K562 (cell line): Measurements from ENCODE around the gene LSS. TPM values are rescaled to one million over a fixed set of nuclear protein-coding genes. Genes with fewer than 3 reads are reported as not detected.
A peak's percentile ranks its signal among the peaks of the same experiment; 100 is the strongest.

Experiments
- AFF4 ChIP-seq: sonication (generic); formaldehyde crosslinking; IDR thresholded peaks from 2 replicates; pipeline ENCODE4 v1.8.0; 2023; ENCODE audit warnings: mild to moderate bottlenecking, missing genetic modification reagents
- C11orf30 ChIP-seq: fragments of 450-650 bp; IDR thresholded peaks from 2 replicates; pipeline ENCODE4 v1.6.1; 2016; ENCODE audit warnings: low read depth, mild to moderate bottlenecking
- ETV1 ChIP-seq: fragments of 450-650 bp; conservative IDR thresholded peaks from 2 replicates; pipeline ENCODE4 v1.6.1; 2016; ENCODE audit warnings: missing genetic modification characterization, control low read depth, low read depth, missing compliant biosample characterization
- HMBOX1 ChIP-seq: sonication (generic); IDR thresholded peaks from 2 replicates; pipeline ENCODE4 v1.6.1; 2016
- LARP7 ChIP-seq: fragments of 450-650 bp; IDR thresholded peaks from 2 replicates; pipeline ENCODE4 v1.6.1; 2016
- MYC ChIP-seq, 2 experiments: fragments of 250-450 bp in 1 of 2; sonication (Bioruptor Pico) in 1 of 2; IDR thresholded peaks; 2 replicates each; pipeline versions ENCODE4 v1.5.1 to v1.6.1; 2012 to 2021; ENCODE audit warnings: low read depth in 2 of 2, borderline replicate concordance in 1 of 2, improper control_type of control experiment in 1 of 2, low read length in 1 of 2, mild to moderate bottlenecking in 1 of 2, moderate library complexity in 1 of 2
- NCOR1 ChIP-seq: fragments of 450-650 bp; IDR thresholded peaks from 2 replicates; pipeline ENCODE4 v1.6.1; 2016; ENCODE audit warnings: mild to moderate bottlenecking, moderate library complexity
- NFIC ChIP-seq: fragments of 450-650 bp; IDR thresholded peaks from 2 replicates; pipeline ENCODE4 v1.6.1; 2017; ENCODE audit warnings: mild to moderate bottlenecking, inconsistent platforms
- NR2C1 ChIP-seq, 2 experiments: fragments of 450-650 bp; IDR thresholded peaks; 2 replicates each; pipeline ENCODE4 v1.6.1; 2017; ENCODE audit warnings: mild to moderate bottlenecking in 2 of 2, antibody characterized with exemption in 1 of 2, inconsistent platforms in 1 of 2, missing compliant biosample characterization in 1 of 2, missing genetic modification characterization in 1 of 2
- NUFIP1 ChIP-seq: fragments of 450-650 bp; IDR thresholded peaks from 2 replicates; pipeline ENCODE4 v1.6.1; 2018; ENCODE audit not compliant: partially characterized antibody
- RHOXF2B ChIP-seq: fragments of 250-450 bp; sonication (Bioruptor Pico); conservative IDR thresholded peaks from 2 replicates; pipeline ENCODE4 v1.5.1; 2021
- SPI1 ChIP-seq: IDR thresholded peaks from 2 replicates; pipeline ENCODE4 v1.6.1; 2011; ENCODE audit warnings: low read depth, low read length, control low read depth, borderline replicate concordance
- SUPT5H ChIP-seq: fragments of 450-650 bp; IDR thresholded peaks from 2 replicates; pipeline ENCODE4 v1.6.1; 2016
- TOE1 ChIP-seq, 2 experiments: fragments of 450-650 bp in 1 of 2; sonication (generic) in 1 of 2; formaldehyde crosslinking in 1 of 2; IDR thresholded peaks; 2 replicates each; pipeline versions ENCODE4 v1.7.1 to v1.8.0; 2016 to 2022; ENCODE audit warnings: borderline replicate concordance in 2 of 2, mild to moderate bottlenecking in 2 of 2, antibody characterized with exemption in 1 of 2, inconsistent platforms in 1 of 2, low read depth in 1 of 2, missing genetic modification reagents in 1 of 2, moderate library complexity in 1 of 2
- UBTF ChIP-seq, 2 experiments: IDR thresholded peaks; 2 replicates each; pipeline ENCODE4 v1.6.1; 2012; ENCODE audit warnings: improper control_type of control experiment in 2 of 2, low read depth in 2 of 2, low read length in 2 of 2, borderline replicate concordance in 1 of 2
- XRCC5 ChIP-seq: fragments of 200-400 bp; formaldehyde crosslinking; IDR thresholded peaks from 2 replicates; pipeline ENCODE4 v1.6.1; 2017; ENCODE audit warnings: low read depth, mild to moderate bottlenecking, low read length
- ZBTB1 ChIP-seq: sonication (generic); formaldehyde crosslinking; IDR thresholded peaks from 2 replicates; pipeline ENCODE4 v1.8.1; 2023; ENCODE audit warnings: missing genetic modification reagents, low read depth, mild to moderate bottlenecking, borderline replicate concordance
- ZNF398 ChIP-seq: fragments of 250-450 bp; sonication (Bioruptor Pico); IDR thresholded peaks from 2 replicates; pipeline ENCODE4 v1.8.0; 2021; ENCODE audit warnings: moderate library complexity, mild to moderate bottlenecking, inconsistent platforms
- polyA plus RNA-seq, 8 experiments: library from polyadenylated mRNA; depleted of rRNA in 4 of 8; stranded (reverse) in 5 of 8; unstranded in 3 of 8; fragments of >200 nt; fragmentation: Nextera tagmentation in 2 of 8; fragmentation: Illumina TruSeq in 1 of 8; extraction: Ambion mirVana in 2 of 8; extraction: Trizol in 1 of 8; gene quantifications; 2 replicates each; pipeline versions ENCODE4 v1.2.1 to v1.2.3, GENCODE V29; 2011 to 2014; ENCODE audit warnings: inconsistent platforms in 1 of 8, missing spikeins in 1 of 8
- total RNA-seq, 7 experiments: library from RNA; depleted of rRNA in 6 of 7; stranded (reverse); fragments of >200 nt in 6 of 7; fragmentation: Illumina TruSeq in 2 of 7; extraction: Trizol in 2 of 7; gene quantifications; 2 replicates each; pipeline versions ENCODE4 v1.2.1 to v1.2.3, GENCODE V29; 2011 to 2021; ENCODE audit warnings: low replicate concordance in 1 of 7

Gene LSS
- total and polyA plus RNA-seq, 9 of the 15 experiments (the other 6 are each of a cell fraction or from before 2014, with no cell fraction given), result 2.2 to 89.5 (median 37.4) TPM

GRCh38 chr21:46253610-46254124 lies 25.1 kb upstream of the LSS start (continued):
- TF ChIP-seq NR2C1 (IDR thresholded peaks at IDR 0.05) (peak; percentile 10; the same call in 1 of the 2 replicates), NR2C1 (tag; IDR thresholded peaks at IDR 0.05) (no peak), SUPT5H (no peak), ZBTB1 (CRISPR knock-in tag) (no peak), ZNF398 (CRISPR knock-in tag) (no peak), NFIC (no peak), LARP7 (no peak), HMBOX1 (peak; percentile 74), NUFIP1 (no peak), XRCC5 (no peak), C11orf30 (no peak), RHOXF2B (no peak), SPI1 (no peak), UBTF (IDR thresholded peaks at IDR 0.05; ENCODE audit: borderline replicate concordance in 1 of 2, low read depth in 2 of 2, low read length in 2 of 2) (no peak), AFF4 (CRISPR knock-in tag) (no peak; the same call in 1 of the 2 replicates), NCOR1 (no peak), ETV1 (tag) (no peak), TOE1 (IDR thresholded peaks at IDR 0.05; ENCODE audit: borderline replicate concordance) (peak; percentile 62; the same call in 1 of the 2 replicates), TOE1 (CRISPR knock-in tag; IDR thresholded peaks at IDR 0.05; ENCODE audit: borderline replicate concordance, low read depth) (no peak), MYC (IDR thresholded peaks at IDR 0.05; ENCODE audit: low read depth, low read length) (peak; percentile 73; the same call in 1 of the 2 replicates), MYC (CRISPR knock-in tag; IDR thresholded peaks at IDR 0.05; ENCODE audit: borderline replicate concordance, low read depth) (no peak)
